Activated T-cell treated with anti-CD3 and anti-CD28 coated beads, Interleukin-2, amount 50 U/mL, for 4 hours (primary cell): ENCODE measurements around the gene CREB3L2. TPM values are rescaled to one million over a fixed set of nuclear protein-coding genes. Genes with fewer than 3 reads are reported as not detected.
A peak's percentile ranks its signal among the peaks of the same experiment; 100 is the strongest.

Experiments
- ATAC-seq, 2 donors: fragments of 200-7000 bp; cut with Tn5 transposase; one replicate each; pipeline ENCODE4 v1.10.0; 2021
- DNase-seq: peaks from one replicate; pipeline ENCODE4 v3.0.0-alpha.2; 2020
- H3K27me3 Mint-ChIP-seq: one replicate; pipeline ENCODE4 v1.8.0; 2021; ENCODE audit warnings: low read depth, mixed read lengths
- H3K36me3 Mint-ChIP-seq: one replicate; pipeline ENCODE4 v1.8.0; 2022; ENCODE audit warnings: mixed read lengths; ENCODE audit not compliant: insufficient read depth
- H3K4me1 Mint-ChIP-seq: one replicate; pipeline ENCODE4 v1.8.0; 2021; ENCODE audit warnings: low read depth, mixed read lengths
- H3K4me3 Mint-ChIP-seq: one replicate; pipeline ENCODE4 v1.8.0; 2021; ENCODE audit warnings: mild to moderate bottlenecking, moderate library complexity, mixed read lengths
- H3K9me3 Mint-ChIP-seq: one replicate; pipeline ENCODE4 v1.8.0; 2021; ENCODE audit warnings: mixed read lengths
- total RNA-seq, 3 donors: library from RNA; stranded (reverse); gene quantifications; one replicate each; pipeline ENCODE4 v1.2.1, GENCODE V29; 2021

The CREB3L2 gene
- total RNA-seq, 3 donors from 2014 or later = 28.1 to 34.6 (median 29.8) TPM

DNA sequence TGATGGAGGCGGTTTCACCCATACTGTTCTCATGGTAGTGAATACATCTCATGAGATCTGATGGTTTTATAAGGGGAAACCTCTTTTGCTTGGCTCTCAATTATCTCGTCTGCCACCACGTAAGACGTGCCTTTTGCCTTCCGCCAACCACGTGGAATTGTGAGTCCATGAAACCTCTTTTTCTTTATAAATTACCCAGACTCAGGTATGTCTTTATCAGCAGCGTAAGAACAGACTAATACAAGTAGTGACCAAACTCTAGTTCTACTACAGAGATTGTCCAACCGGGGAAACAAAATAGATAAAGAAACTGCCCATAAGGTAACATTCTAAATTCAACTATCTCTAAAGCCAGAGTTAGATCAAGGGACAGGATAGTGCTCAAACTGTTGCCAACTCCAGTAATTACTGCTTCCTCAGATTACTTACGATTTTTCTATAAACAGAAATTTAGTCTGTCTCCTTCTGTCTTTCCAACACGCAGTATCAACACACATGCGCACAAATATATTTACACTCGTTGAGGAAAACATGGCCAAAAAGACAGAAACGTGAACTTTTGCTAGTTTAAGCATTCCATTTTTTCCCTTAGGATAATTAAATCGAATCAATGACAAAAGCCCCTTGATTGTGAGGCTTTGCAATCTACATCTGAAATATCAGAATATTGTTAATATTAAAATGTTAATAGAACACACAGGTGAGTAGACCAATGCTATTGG lies 36.9 kb downstream of the CREB3L2 start:
- H3K9me3 Mint-ChIP-seq = no peaks in the 10 kb centered on the region
- DNase-seq (no peak), ATAC-seq (no peak)
- peaks cover 33% of the 10 kb centered on the region for H3K4me1 Mint-ChIP-seq
- no peak overlapping the region for H3K4me3 Mint-ChIP-seq
- peaks cover 10% of the 10 kb centered on the region for H3K36me3 Mint-ChIP-seq
- H3K27me3 Mint-ChIP-seq = no peaks in the 10 kb centered on the region

DNA sequence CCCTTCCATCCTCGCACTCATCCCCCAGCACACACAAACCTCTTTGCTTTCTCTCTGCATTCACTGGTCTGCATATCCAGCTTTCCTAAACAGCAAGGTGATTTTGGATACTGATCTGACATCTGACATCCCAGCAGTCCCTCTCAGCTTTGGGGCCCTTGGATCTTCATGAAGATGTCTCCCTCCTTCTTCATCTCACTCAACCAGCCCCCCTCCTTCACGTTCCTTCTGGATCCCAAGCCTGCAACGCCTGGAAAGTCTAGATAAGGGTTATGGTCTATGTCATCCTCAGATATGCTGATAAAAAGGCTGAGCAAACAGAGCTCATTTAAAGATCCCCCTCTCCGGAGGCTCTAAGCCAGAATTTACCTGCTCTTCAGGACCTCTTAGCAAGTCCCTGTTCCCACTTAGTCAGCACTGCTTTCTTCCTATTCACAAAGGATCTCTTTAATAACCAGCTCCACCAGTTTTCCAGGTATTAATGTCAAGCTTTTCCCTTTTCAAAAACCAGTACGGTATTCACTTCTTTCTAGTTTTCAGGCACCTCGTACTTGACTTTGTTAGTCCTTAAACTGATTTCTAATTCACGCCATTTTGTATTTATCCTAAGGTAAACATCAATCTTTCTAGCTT lies 38.9 kb downstream of the CREB3L2 start:
- H3K9me3 Mint-ChIP-seq = no peaks in the 10 kb centered on the region
- ATAC-seq (no peak), DNase-seq (no peak)
- H3K4me1 Mint-ChIP-seq = peaks cover 32% of the 10 kb centered on the region
- H3K36me3 Mint-ChIP-seq = peaks cover 13% of the 10 kb centered on the region
- no peak overlapping the region for H3K4me3 Mint-ChIP-seq
- no peaks in the 10 kb centered on the region for H3K27me3 Mint-ChIP-seq

DNA sequence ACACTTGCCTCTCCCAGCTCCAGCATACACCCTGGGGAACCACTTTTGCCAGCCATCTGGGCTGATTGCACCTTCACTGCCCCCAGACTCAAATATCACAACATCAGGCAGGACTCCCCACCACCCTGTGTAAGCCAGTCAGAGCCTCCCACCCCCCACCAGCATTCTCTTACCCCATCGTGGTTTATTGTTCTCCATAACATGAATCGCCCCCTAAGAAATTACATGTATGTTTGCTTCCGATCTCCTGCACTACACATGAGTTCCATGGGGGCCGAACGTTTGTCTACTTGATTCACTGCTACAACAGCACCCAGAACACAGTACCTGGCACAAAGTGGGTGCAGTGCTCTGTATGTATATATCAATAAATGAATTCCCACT lies 39.4 kb downstream of the CREB3L2 start:
- ATAC-seq = no peak
- no peak overlapping the region for H3K4me3 Mint-ChIP-seq
- peaks cover 27% of the 10 kb centered on the region for H3K4me1 Mint-ChIP-seq
- H3K9me3 Mint-ChIP-seq = no peaks in the 10 kb centered on the region
- H3K27me3 Mint-ChIP-seq = no peaks in the 10 kb centered on the region
- no peak for DNase-seq
- H3K36me3 Mint-ChIP-seq = peaks cover 8% of the 10 kb centered on the region

DNA sequence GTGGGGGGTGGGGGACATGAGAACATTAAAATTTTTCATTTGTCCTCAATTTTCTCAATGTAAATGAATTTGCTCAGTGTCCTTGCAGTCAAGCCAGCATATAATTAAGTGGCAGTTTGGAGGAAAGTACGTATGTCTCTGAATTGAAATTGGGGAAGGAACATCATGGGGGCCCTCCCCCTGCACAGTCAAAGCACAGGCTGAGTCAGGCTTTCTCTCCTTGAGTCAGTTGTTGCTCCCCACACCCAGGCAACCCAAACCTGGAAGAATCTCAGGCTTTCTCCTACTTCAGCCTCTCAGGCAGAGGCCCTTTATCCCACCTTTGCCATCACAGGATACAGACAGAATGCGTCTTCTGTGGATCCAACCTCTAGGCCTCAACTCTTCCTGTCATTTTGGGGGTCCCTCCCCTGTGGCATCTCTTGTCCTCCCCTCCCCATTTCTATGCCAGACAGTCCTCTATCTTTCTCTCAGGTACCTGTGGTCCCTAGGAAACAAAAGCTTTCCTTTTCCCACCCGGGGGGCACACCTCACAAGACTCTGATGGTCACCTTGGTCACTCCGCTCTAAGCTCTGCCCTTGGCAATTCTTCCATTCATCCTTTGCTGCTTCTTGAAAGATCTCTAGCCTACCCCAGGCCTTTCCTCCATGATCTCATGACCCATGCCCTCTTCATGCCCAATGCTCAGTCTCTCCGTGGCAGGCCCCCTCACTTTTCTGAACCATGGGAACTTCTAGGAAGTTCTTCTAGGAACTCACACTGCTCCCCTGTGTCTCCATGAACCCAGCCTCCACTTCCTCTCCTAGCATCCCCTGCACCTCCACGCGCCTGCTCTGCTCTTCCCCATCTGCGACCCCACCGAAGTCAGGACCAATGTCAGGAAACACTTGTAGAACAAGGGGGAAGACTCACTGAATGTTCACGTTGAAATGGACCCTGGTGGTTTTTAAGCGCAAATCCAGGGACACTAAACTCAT lies 40.4 kb downstream of the CREB3L2 start:
- Mint-ChIP-seq H3K4me1 (peaks cover 22% of the 10 kb centered on the region), H3K27me3 (no peaks in the 10 kb centered on the region), H3K36me3 (peaks cover 14% of the 10 kb centered on the region), H3K4me3 (no peak overlapping the region), H3K9me3 (no peaks in the 10 kb centered on the region)
- ATAC-seq (peak; percentile 85 to 88), DNase-seq (no peak)

DNA sequence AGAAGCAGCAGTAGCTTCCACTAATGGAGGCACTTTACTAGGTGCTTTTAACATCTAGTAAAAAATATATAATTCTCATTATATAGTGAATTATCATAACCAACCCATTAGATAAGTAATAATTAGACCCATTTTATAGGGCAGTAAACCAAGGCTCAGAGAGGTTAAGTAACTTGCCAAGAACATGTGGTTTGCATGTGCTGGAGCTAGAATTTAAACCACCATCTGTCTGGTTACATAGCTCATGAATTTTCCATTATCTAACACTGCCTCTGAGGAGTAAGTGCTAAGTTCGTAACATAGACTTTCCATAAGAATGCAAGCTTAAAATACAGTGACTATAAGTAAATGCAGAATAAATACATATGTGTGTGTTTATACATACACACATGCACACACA lies 41.9 kb downstream of the CREB3L2 start:
- H3K4me1 Mint-ChIP-seq = peaks cover 14% of the 10 kb centered on the region
- DNase-seq = no peak
- ATAC-seq = no peak
- H3K27me3 Mint-ChIP-seq = no peaks in the 10 kb centered on the region
- H3K9me3 Mint-ChIP-seq = no peaks in the 10 kb centered on the region
- H3K36me3 Mint-ChIP-seq = peaks cover 19% of the 10 kb centered on the region
- H3K4me3 Mint-ChIP-seq = no peak overlapping the region

DNA sequence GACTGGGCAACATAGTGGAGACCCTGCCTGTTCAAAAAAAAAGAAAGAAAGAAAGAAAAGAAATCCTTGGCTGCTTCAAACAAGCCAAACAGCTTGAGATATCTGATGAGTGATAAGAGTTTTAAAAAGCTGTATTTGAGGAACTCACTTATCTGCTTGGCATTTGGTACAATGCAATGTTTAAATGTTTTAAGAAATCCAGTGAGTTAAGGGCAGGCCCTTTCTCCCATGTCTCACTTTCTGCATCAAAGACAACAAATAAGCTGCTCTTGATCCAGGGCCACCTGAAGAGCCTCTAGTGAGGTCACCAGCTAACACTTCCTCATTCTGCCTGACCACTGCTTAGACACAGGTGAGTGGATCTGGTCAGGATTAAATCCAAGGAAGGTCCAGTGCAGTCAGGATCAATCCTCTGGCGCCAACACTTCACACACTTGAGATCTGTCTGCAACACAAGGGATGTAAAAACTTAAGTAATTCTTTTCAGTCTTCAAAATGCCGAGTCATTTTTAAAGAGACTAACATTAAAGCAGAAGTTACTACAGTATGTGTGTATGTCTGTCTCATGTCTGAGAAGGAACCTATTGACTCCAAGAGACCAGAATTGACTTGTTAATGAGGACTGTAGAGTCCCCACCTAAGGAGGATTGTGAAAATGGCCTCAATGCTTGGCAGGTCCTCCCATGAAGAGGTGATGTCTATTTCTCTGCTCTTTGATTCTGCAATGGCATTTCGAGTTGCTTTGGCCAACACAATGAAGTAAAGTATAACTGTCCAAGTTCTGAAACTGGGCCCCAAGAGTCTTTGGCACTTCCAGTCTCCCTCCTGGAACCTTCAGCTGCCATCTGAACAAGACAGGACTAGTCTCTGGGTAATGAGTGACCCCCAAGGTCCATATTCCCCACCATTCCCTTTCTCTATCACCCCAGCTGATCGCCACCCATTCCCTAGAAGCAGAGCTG lies 43.1 kb downstream of the CREB3L2 start:
- ATAC-seq = no peak
- Mint-ChIP-seq H3K27me3 (no peaks in the 10 kb centered on the region), H3K36me3 (peaks cover 21% of the 10 kb centered on the region), H3K9me3 (no peaks in the 10 kb centered on the region), H3K4me3 (no peak overlapping the region), H3K4me1 (peaks cover 14% of the 10 kb centered on the region)
- no peak for DNase-seq

DNA sequence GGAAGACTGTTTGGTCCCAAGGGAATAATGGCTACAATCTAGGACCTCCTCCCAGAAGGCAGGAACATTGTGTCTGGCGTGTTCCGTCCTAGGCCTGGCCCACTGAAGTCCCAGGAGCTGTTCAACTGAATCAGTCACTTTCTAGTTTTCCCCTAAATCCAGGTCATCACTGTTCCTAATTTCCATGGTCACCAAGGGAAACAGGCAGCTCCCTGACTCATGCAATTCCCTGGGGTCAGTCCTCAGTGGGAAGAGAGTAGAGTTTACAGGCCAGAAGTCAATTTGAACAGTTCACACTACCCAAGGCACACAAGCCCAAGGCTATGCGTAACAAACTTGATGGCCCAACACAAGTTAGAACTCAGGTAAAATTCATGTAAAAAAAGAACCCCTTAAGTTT lies 44.0 kb downstream of the CREB3L2 start:
- no peaks in the 10 kb centered on the region for H3K27me3 Mint-ChIP-seq
- peaks cover 14% of the 10 kb centered on the region for H3K4me1 Mint-ChIP-seq
- DNase-seq = no peak
- no peak overlapping the region for H3K4me3 Mint-ChIP-seq
- H3K36me3 Mint-ChIP-seq = peaks cover 25% of the 10 kb centered on the region
- ATAC-seq = no peak
- no peaks in the 10 kb centered on the region for H3K9me3 Mint-ChIP-seq

DNA sequence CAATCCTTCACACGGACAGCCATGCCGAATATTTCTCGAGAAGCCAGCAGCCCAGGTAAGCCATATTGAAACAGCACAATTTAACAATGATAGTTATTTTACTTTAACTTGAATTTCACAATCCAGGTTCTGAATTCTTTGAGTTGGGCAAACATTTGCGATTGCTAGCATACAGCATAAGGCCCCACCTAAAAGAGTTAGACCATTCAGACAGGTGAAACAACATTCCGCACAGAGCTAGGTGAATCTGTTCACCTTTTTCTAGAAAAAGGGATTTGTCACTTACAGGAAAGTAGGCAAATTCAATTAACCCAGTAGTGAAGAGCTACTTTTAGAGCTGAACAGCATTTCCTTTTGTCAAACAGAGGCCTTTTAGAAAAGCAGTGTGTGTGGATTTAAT lies 45.3 kb downstream of the CREB3L2 start:
- peaks cover 28% of the 10 kb centered on the region for H3K36me3 Mint-ChIP-seq
- H3K4me1 Mint-ChIP-seq = peaks cover 14% of the 10 kb centered on the region
- no peak overlapping the region for H3K4me3 Mint-ChIP-seq
- ATAC-seq = no peak
- DNase-seq = no peak
- H3K27me3 Mint-ChIP-seq = no peaks in the 10 kb centered on the region
- H3K9me3 Mint-ChIP-seq = no peaks in the 10 kb centered on the region

DNA sequence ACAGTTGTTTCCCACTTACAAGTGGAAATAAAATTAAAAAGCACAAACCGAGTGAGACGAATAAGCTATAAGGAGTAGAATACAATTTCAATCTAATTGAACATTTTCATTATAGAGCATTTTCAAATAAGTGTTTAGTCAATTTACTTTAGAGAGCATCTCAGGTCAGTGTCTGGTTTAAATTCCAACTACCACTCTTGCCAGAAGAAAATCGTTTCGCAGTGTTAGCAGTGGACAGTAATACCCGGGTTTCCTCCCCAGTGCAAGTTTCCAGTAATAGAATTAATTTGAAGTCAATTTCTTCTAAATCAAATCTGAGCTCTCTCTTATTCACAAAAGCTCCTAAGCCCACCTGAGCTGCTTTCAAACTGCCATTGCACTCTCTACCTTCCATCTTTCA lies 45.7 kb downstream of the CREB3L2 start:
- H3K4me3 Mint-ChIP-seq = no peak overlapping the region
- no peaks in the 10 kb centered on the region for H3K27me3 Mint-ChIP-seq
- DNase-seq = no peak
- peaks cover 10% of the 10 kb centered on the region for H3K4me1 Mint-ChIP-seq
- H3K36me3 Mint-ChIP-seq = peaks cover 28% of the 10 kb centered on the region
- ATAC-seq = no peak
- H3K9me3 Mint-ChIP-seq = no peaks in the 10 kb centered on the region

DNA sequence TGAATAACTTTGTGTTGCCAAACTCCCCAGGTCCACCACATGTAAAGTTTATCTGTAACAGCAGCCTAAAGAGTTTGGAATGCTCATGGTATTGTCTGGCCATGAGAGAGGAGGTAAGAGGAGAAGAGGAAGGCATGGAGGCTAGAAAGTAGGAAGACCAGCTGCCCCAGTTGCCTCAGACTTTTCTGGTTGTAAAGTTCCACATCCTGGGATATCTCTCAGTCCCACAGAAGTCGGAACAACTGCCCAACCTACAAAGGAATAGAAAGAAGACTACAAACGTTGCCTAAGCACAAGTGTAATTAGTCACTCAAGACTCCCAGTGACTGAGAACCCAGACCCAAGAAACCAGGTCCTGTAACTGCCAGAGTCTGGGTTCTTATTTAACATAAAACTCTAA lies 47.3 kb downstream of the CREB3L2 start:
- Mint-ChIP-seq H3K9me3 (no peaks in the 10 kb centered on the region), H3K27me3 (no peaks in the 10 kb centered on the region), H3K4me1 (peaks cover 11% of the 10 kb centered on the region), H3K4me3 (no peak overlapping the region), H3K36me3 (peaks cover 28% of the 10 kb centered on the region)
- ATAC-seq (no peak), DNase-seq (no peak)

DNA sequence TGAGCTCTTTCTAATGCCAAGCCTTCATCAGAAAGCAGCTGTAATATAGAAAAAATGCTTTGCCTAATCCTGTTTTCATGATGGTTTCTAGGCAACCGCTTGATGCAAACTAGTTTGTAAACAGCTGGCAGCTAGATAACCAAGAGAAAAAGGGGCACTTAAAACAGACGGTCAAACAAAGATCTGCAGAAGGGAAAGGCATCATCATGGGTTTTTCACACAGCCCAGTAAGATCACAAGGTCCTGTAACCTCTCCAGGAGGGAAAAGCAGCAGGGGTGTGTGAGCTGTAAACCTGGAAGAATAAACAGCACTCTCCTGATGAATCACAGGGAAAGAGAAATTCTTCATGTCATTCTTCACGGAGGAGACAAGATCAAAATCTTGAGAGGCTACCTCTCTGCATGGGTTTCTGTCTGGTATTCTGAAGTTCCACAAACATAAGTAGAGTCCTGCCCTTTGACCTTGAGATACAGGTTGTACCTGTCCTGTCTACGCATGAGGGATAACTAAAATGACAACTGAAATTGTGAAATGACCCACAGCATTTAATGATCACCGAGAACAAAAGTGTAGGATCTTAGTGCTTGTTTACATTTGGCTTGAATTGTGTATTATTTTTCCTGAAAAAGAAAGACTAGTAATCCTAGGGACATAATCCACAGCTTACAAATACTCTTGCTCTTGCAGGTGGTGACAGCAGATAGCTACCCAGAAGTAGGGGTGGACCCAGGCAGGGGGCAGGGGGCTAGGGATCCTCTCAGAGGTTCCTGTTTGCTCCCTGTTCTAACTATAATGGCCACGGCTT lies 48.0 kb downstream of the CREB3L2 start:
- ATAC-seq = no peak
- H3K27me3 Mint-ChIP-seq = no peaks in the 10 kb centered on the region
- H3K9me3 Mint-ChIP-seq = no peaks in the 10 kb centered on the region
- no peak for DNase-seq
- H3K4me1 Mint-ChIP-seq = peaks cover 11% of the 10 kb centered on the region
- H3K36me3 Mint-ChIP-seq = peaks cover 28% of the 10 kb centered on the region
- H3K4me3 Mint-ChIP-seq = no peak overlapping the region

DNA sequence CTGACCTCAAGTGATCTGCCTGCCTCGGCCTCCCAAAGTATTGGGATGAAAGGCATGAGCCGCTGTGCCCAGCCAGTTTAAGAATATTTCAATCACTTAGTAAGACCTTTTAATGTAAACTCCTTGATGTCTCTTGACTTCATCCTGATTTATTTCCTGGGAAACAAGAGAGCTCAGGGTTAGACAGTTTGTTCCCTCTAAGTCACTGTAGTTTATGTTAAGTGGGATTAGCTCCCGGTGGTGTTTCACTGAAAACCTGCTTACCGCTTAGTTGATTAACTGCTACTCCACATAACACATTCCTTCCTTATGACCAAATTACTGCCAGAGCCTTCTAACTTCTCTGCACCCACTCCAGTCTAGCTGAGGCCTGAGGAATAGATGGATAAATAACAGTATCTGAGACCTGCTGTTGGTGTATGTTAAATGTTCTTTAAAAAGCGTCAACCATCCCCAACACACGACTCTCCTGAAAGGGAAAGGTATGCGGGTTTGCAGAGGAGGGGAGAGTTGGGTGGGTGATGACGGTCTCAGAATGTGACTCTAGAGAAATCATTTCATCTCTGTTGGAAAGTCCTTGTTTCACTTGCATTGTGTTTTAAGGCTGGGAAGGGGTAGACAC lies 48.7 kb downstream of the CREB3L2 start:
- no peaks in the 10 kb centered on the region for H3K27me3 Mint-ChIP-seq
- no peak overlapping the region for H3K4me3 Mint-ChIP-seq
- H3K4me1 Mint-ChIP-seq = peaks cover 11% of the 10 kb centered on the region
- DNase-seq = no peak
- H3K9me3 Mint-ChIP-seq = no peaks in the 10 kb centered on the region
- peaks cover 24% of the 10 kb centered on the region for H3K36me3 Mint-ChIP-seq
- no peak for ATAC-seq

DNA sequence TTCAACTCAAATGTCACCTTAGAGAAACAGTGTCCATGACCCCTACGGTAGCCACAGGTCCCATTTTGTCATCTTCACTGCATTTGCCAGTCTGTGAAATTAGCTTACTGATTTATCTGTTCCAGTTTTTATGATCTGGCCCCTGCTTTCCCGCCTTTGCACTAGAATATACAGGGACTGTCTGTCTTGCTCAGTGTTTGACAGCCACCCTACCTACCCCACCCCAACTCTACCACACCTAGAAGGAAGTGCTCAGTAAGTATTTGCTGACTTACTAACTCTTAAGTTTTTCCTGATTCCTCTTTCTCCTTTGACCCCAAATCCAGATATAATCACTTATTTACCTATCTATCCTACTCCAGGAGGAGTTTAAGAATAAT lies 49.5 kb downstream of the CREB3L2 start:
- no peak for DNase-seq
- Mint-ChIP-seq H3K9me3 (no peaks in the 10 kb centered on the region), H3K4me3 (no peak overlapping the region), H3K27me3 (no peaks in the 10 kb centered on the region), H3K36me3 (peaks cover 22% of the 10 kb centered on the region), H3K4me1 (peaks cover 11% of the 10 kb centered on the region)
- ATAC-seq = no peak
